Measurements from ENCODE around the gene APOM.
A peak's percentile ranks its signal among the peaks of the same experiment; 100 is the strongest.

The APOM gene

DNA sequence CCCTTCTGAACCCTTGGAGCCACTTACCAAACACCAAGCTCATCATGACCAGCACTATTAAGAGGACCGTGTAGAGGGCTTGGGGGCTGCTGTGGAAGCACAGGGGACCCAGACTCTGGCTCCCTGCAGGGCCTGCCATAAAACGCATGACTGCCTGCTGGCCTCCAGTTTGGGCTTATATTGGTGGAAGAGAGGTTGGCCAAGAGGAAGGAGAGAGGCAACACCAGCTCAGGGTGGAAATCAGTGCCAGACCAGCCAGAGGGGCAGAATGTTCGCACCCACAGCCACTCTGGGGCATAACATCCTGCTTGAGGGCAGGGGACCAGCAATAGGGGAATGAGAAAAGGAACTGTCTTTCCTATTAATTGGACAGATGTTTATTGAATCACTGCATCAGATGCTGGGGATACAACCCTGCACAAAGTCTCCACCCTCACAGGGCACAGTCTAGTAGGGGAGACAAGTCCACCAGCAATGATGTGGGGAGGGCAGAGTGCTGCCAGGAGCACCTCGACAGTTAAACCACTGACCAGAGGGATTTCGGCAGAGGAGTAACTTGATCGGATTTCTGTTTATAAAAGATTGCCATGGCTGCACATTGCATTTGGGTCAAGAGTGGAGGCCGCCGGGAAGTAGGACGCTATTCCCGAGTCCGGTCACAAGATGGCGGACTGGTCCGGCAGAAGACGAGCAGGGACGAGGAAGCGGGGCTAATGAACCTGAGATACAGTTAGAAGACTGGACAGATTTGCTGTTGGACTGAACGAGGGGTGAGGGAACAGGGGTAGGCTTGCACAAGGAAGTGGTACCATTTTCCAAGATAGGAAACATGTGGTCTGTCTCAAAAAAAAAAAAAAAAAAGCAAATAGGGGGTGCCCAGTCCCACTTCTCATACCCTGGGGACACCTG, 24.8 kb downstream of the APOM start, which contains the start of gene LY6G5C:
TSS of gene LY6G5C (minus strand) at position 842 of the 909 bp plus-strand sequence. CDS start at position 148, 694 bp downstream.
- peak within 1 kb of the TSS; percentile 66 to 81 for H3K4me3 ChIP-seq (ENCODE audit: low read length in 2 of 2)
- H3K9me3 ChIP-seq (ENCODE audit: control insufficient read depth in 2 of 2, low read length in 2 of 2), result no peaks in the 10 kb centered on the region
- H3K4me1 ChIP-seq (ENCODE audit: control insufficient read depth in 2 of 2, insufficient read depth in 2 of 2, low read length in 2 of 2), result peaks cover 10 to 13% of the 10 kb centered on the region in 2 donors
- peak within 1 kb of the TSS; percentile 65 to 69 for H3K27ac ChIP-seq (ENCODE audit: low read depth in 2 of 2, low read length in 2 of 2)
- peak within 1 kb of the TSS; percentile 75 to 78 for H3K9ac ChIP-seq (ENCODE audit: low read depth in 1 of 2, low read length in 2 of 2)
- H3K27me3 ChIP-seq (ENCODE audit: control insufficient read depth in 2 of 2, insufficient read depth in 2 of 2, low read length in 2 of 2), result no peaks in the 10 kb centered on the region
- no peaks in the 10 kb centered on the region for H3K36me3 ChIP-seq (ENCODE audit: control insufficient read depth in 2 of 2, insufficient read depth in 2 of 2, low read length in 2 of 2)

DNA sequence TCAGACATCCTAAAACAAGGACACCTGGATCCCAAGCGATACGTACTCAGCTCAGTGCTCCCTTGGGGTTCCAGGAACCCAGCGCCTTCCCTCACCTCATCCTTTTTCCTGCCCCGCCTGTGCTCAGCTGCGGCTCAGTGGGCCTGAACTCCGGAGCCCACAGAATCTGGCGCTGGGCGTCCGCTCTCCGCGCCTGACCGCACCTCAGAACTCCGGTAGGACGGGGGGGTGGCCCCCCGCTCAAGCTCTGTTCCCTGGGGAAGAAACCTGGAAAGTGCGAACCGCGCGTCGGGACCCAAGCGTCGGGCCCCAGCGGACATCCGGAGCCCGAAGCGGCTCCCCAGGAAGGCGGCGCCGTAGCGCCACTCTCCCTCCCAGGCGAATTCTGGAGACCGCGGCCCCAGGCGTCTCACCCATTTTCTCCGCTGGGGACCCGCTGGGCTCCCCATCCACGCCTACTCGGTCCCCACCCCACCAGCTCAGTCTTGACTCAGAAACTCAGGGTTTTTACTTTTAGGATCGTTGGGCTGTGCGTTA, 25.5 kb downstream of the APOM start:
- no peaks in the 10 kb centered on the region for H3K36me3 ChIP-seq (ENCODE audit: control insufficient read depth in 2 of 2, insufficient read depth in 2 of 2, low read length in 2 of 2)
- H3K27ac ChIP-seq (ENCODE audit: low read depth in 2 of 2, low read length in 2 of 2), result peak overlapping the region; percentile 65 to 69
- H3K27me3 ChIP-seq (ENCODE audit: control insufficient read depth in 2 of 2, insufficient read depth in 2 of 2, low read length in 2 of 2), result no peaks in the 10 kb centered on the region
- H3K4me3 ChIP-seq (ENCODE audit: low read length in 2 of 2), result peak overlapping the region; percentile 66 to 81
- peaks cover 10 to 13% of the 10 kb centered on the region in 2 donors for H3K4me1 ChIP-seq (ENCODE audit: control insufficient read depth in 2 of 2, insufficient read depth in 2 of 2, low read length in 2 of 2)
- H3K9me3 ChIP-seq (ENCODE audit: control insufficient read depth in 2 of 2, low read length in 2 of 2), result no peaks in the 10 kb centered on the region
- H3K9ac ChIP-seq (ENCODE audit: low read depth in 1 of 2, low read length in 2 of 2), result peak overlapping the region; percentile 75 to 78

DNA sequence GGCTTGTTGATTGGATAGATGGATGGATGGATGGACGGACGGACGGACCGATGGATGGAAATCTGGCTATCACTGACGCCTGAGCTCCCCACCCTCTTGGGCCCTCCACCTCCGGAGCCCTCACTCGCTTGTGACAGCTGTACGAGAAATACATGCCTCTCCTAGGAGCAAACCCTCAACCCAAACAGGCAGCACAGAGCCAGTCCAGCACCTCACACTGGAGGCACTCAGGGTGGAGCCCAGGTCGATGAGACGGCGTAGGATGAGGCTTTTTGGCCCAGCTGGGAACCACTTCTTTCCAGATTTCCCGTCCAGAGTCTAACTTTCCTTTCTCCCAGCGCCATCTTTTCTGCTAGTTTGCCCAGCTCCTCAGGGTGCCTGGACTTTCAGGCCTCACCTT, 27.9 kb downstream of the APOM start:
- no peaks in the 10 kb centered on the region for H3K27me3 ChIP-seq (ENCODE audit: control insufficient read depth in 2 of 2, insufficient read depth in 2 of 2, low read length in 2 of 2)
- no peaks in the 10 kb centered on the region for H3K9me3 ChIP-seq (ENCODE audit: control insufficient read depth in 2 of 2, low read length in 2 of 2)
- peaks cover 17 to 22% of the 10 kb centered on the region in 2 donors for H3K36me3 ChIP-seq (ENCODE audit: control insufficient read depth in 2 of 2, insufficient read depth in 2 of 2, low read length in 2 of 2)
- peak overlapping the region; percentile 57 to 62 for H3K4me3 ChIP-seq (ENCODE audit: low read length in 2 of 2)
- peak overlapping the region in 1 of 2 donors; percentile 47 for H3K9ac ChIP-seq (ENCODE audit: low read depth in 1 of 2, low read length in 2 of 2)
- H3K27ac ChIP-seq (ENCODE audit: low read depth in 2 of 2, low read length in 2 of 2), result peak overlapping the region; percentile 69 to 80
- peaks cover 10 to 13% of the 10 kb centered on the region in 2 donors for H3K4me1 ChIP-seq (ENCODE audit: control insufficient read depth in 2 of 2, insufficient read depth in 2 of 2, low read length in 2 of 2)

DNA sequence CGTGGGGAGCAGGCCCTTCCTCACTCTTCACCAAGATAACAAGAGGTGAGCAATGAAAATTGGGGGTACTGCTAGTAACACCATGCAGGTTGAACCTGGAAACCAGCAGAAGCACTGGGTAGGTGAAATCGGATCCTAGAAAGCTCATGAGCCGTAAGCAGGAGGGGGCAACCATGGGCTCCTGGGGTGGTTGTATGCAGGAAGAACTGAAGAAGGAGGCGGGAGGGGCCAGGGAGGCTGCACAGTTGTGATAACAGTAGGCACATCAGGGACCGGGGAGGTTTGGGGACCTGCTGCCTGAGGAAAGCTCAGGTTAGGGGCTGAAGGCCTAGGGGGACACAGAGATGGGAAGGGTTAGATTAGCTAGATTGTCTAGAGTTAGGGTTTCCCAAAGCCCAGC, 30.8 kb downstream of the APOM start:
- Histone ChIP-seq H3K9me3 (ENCODE audit: control insufficient read depth in 2 of 2, low read length in 2 of 2) (no peaks in the 10 kb centered on the region), H3K27ac (ENCODE audit: low read depth in 2 of 2, low read length in 2 of 2) (no peak overlapping the region), H3K27me3 (ENCODE audit: control insufficient read depth in 2 of 2, insufficient read depth in 2 of 2, low read length in 2 of 2) (no peaks in the 10 kb centered on the region), H3K4me3 (ENCODE audit: low read length in 2 of 2) (no peak overlapping the region), H3K36me3 (ENCODE audit: control insufficient read depth in 2 of 2, insufficient read depth in 2 of 2, low read length in 2 of 2) (peaks cover 43 to 49% of the 10 kb centered on the region in 2 donors), H3K9ac (ENCODE audit: low read depth in 1 of 2, low read length in 2 of 2) (no peak overlapping the region), H3K4me1 (ENCODE audit: control insufficient read depth in 2 of 2, insufficient read depth in 2 of 2, low read length in 2 of 2) (peaks cover 10 to 21% of the 10 kb centered on the region in 2 donors)

DNA sequence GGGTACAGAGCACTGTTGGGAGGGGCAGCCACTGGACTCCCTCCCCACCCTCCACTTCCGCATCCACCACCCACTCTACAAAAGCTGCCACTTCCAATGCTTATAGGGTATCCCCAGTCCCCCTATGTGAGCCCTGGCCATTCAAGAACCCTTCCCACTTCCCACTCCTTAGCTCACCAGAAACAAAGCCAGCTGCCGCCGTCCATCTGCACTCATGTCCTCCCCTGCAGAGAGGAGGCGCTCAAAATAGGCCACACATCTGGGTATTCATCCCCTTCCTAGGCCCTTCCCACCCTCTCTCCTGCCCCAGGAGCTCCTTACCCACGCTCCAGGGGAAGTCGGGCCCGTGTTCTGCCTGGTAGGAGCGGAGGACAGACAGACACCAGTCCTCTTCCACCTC, 31.6 kb downstream of the APOM start:
- H3K4me1 ChIP-seq (ENCODE audit: control insufficient read depth in 2 of 2, insufficient read depth in 2 of 2, low read length in 2 of 2), result peaks cover 8 to 19% of the 10 kb centered on the region in 2 donors
- no peaks in the 10 kb centered on the region for H3K9me3 ChIP-seq (ENCODE audit: control insufficient read depth in 2 of 2, low read length in 2 of 2)
- H3K36me3 ChIP-seq (ENCODE audit: control insufficient read depth in 2 of 2, insufficient read depth in 2 of 2, low read length in 2 of 2), result peaks cover 45 to 55% of the 10 kb centered on the region in 2 donors
- no peak overlapping the region for H3K4me3 ChIP-seq (ENCODE audit: low read length in 2 of 2)
- H3K27ac ChIP-seq (ENCODE audit: low read depth in 2 of 2, low read length in 2 of 2), result no peak overlapping the region
- H3K27me3 ChIP-seq (ENCODE audit: control insufficient read depth in 2 of 2, insufficient read depth in 2 of 2, low read length in 2 of 2), result no peaks in the 10 kb centered on the region
- no peak overlapping the region for H3K9ac ChIP-seq (ENCODE audit: low read depth in 1 of 2, low read length in 2 of 2)

DNA sequence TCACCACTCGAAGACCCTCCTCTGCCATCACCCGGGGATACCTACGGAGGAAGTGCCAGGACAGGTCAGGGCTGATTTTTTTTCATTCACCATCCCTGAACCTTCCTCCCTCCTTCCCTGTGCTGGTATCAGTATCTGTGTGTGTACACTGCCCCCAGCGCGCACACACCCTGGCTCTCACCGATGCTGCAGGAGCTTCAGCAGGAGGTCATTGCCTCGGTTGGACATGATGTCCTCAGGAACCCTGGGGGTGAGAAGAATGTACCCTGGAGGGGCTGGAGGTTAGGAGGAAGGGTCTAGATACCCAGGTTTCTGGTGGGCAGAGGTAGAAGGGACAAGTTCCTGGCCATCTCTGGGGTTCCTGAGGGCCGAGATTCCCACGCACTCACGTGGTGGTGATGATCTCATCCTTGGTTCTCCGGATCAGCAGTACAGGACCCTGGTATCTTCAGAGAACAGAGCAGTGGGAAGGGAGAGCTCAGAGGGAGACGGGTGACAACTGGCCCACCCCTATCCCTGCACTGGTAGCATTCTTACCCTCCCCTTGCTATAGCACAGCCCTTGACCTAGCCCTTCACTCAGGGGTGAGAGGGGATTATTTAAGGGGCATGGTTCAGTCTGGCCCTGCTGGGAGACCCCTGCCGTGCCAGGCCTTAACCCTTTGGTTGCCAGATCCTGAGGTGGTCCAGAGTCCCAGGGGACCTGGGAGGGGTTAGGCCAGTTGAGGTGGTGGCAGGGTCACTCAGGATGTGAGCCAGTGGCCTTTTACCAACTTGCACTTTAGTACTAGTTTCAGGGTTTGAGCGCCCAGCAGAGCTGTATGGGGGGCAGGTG, 32.4 kb downstream of the APOM start:
- no peak overlapping the region for H3K4me3 ChIP-seq (ENCODE audit: low read length in 2 of 2)
- no peaks in the 10 kb centered on the region for H3K27me3 ChIP-seq (ENCODE audit: control insufficient read depth in 2 of 2, insufficient read depth in 2 of 2, low read length in 2 of 2)
- H3K36me3 ChIP-seq (ENCODE audit: control insufficient read depth in 2 of 2, insufficient read depth in 2 of 2, low read length in 2 of 2), result peaks cover 51 to 61% of the 10 kb centered on the region in 2 donors
- H3K9ac ChIP-seq (ENCODE audit: low read depth in 1 of 2, low read length in 2 of 2), result no peak overlapping the region
- no peaks in the 10 kb centered on the region for H3K9me3 ChIP-seq (ENCODE audit: control insufficient read depth in 2 of 2, low read length in 2 of 2)
- no peak overlapping the region for H3K27ac ChIP-seq (ENCODE audit: low read depth in 2 of 2, low read length in 2 of 2)
- H3K4me1 ChIP-seq (ENCODE audit: control insufficient read depth in 2 of 2, insufficient read depth in 2 of 2, low read length in 2 of 2), result peaks cover 8 to 19% of the 10 kb centered on the region in 2 donors

DNA sequence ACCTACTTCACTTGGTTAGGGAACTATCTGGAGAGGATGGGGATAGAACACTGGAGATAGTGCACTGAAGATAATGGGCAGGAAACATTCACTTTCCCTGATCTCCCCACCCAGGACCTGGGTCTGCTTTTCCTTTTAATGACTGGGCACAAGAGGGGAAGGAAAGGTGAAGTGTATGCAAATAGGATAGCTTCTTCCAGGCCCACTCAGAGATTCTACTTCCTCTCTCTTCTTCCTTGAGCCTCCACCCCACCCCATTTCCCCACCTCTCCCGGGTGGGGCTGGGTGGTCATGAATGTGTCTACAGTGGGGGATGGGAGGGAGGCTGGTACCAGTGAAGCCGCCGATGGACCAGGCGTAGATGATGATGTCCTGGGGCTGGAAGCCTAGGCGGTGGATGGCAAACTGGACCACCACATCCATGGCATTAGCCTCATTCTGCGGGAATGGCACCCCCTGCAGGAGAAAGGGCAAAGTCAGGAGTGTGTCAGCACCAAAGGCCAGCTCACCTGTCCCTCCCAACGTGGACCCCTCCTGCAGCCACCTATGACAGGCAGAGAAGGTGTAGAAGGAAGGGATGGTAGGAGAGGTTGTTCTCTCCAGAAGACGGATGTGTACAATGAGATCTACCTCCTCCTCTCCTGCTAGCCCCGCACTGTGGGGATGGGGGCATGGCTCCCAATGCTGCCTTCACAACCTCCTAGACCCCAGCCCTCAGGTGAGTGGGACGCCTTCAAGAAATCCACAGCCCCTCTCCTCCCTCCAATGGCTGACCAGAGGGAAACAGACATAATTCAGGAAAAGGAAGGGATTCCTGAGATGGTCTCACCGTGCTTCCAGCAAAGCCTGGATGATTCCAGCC, 33.8 kb downstream of the APOM start:
- Histone ChIP-seq H3K27ac (ENCODE audit: low read depth in 2 of 2, low read length in 2 of 2) (peak overlapping the region; percentile 35 to 42), H3K36me3 (ENCODE audit: control insufficient read depth in 2 of 2, insufficient read depth in 2 of 2, low read length in 2 of 2) (peaks cover 62 to 73% of the 10 kb centered on the region in 2 donors), H3K4me3 (ENCODE audit: low read length in 2 of 2) (no peak overlapping the region), H3K9me3 (ENCODE audit: control insufficient read depth in 2 of 2, low read length in 2 of 2) (no peaks in the 10 kb centered on the region), H3K9ac (ENCODE audit: low read depth in 1 of 2, low read length in 2 of 2) (peak overlapping the region in 1 of 2 donors; percentile 1), H3K4me1 (ENCODE audit: control insufficient read depth in 2 of 2, insufficient read depth in 2 of 2, low read length in 2 of 2) (peaks cover 8 to 19% of the 10 kb centered on the region in 2 donors), H3K27me3 (ENCODE audit: control insufficient read depth in 2 of 2, insufficient read depth in 2 of 2, low read length in 2 of 2) (no peaks in the 10 kb centered on the region)

- Histone ChIP-seq H3K9me3 (ENCODE audit: control insufficient read depth in 2 of 2, low read length in 2 of 2) (no peaks in the 10 kb centered on the region), H3K36me3 (ENCODE audit: control insufficient read depth in 2 of 2, insufficient read depth in 2 of 2, low read length in 2 of 2) (peaks cover 69 to 81% of the 10 kb centered on the region in 2 donors), H3K27ac (ENCODE audit: low read depth in 2 of 2, low read length in 2 of 2) (peak overlapping the region; percentile 56 to 64), H3K4me1 (ENCODE audit: control insufficient read depth in 2 of 2, insufficient read depth in 2 of 2, low read length in 2 of 2) (peaks cover 8 to 19% of the 10 kb centered on the region in 2 donors), H3K27me3 (ENCODE audit: control insufficient read depth in 2 of 2, insufficient read depth in 2 of 2, low read length in 2 of 2) (no peaks in the 10 kb centered on the region), H3K9ac (ENCODE audit: low read depth in 1 of 2, low read length in 2 of 2) (peak overlapping the region in 1 of 2 donors; percentile 1), H3K4me3 (ENCODE audit: low read length in 2 of 2) (no peak overlapping the region)
Measured at GRCh38 chr6:31690231-31691077, 34.8 kb downstream of the APOM start.
